K562 (cell line): Measurements from ENCODE around the gene DPP3. TPM values are rescaled to one million over a fixed set of nuclear protein-coding genes. Genes with fewer than 3 reads are reported as not detected.

Source experiments
- ATAC-seq: fragments of 200-7000 bp; cut with Tn5 transposase; 3 replicates; pipeline ENCODE4 v1.9.1; 2020; ENCODE audit warnings: moderate library complexity
- BruUV-seq: library from RNA; stranded (reverse); fragments of 400-500 nt; replicated peaks from 2 replicates; lab custom pipeline; 2021; lab: Mats Ljungman, UMichigan
- CTCF ChIA-PET: fragments of 300-600 bp; formaldehyde crosslinking; extraction: SDS; loops from one replicate; lab custom pipeline; 2021; ENCODE audit warnings: low intra/inter-chr PET ratio; lab: Yijun Ruan, JAX
- POLR2A ChIA-PET: fragments of 300-600, 350-650 bp; sonication (Branson Sonifier 250); formaldehyde crosslinking; extraction: SDS; loops from one replicate; lab custom pipeline; 2021; ENCODE audit warnings: antibody characterized with exemption, inconsistent platforms; lab: Yijun Ruan, JAX
- DNase-seq, 4 experiments: peaks; one replicate each; pipeline versions ENCODE4 v3.0.0 to v3.0.0-alpha.2; 2011 to 2018; ENCODE audit warnings: low spot score in 3 of 4, mixed read lengths in 3 of 4; ENCODE audit errors: extremely low read depth in 1 of 4
- FAIRE-seq: peaks from 2 replicates; lab custom pipeline; 2011; peaks lifted over from hg19 to GRCh38; lab: Jason Lieb, UNC
- H2AFZ ChIP-seq: 2 replicates; pipeline ENCODE4 v1.6.0; 2011; ENCODE audit warnings: low read depth, low read length, control low read depth, inconsistent platforms
- H3K27ac ChIP-seq: fragments of 200-600 bp; 3 replicates; pipeline ENCODE4 v1.8.0; 2011; ENCODE audit warnings: low read depth, mild to moderate bottlenecking, control low read depth, inconsistent platforms, low read length, moderate library complexity, mixed read lengths; ENCODE audit errors: extremely low read depth
- H3K27me3 ChIP-seq, 2 experiments: fragments of 300-600 bp in 1 of 2; 2 replicates in 1 of 2; 3 replicates in 1 of 2; pipeline versions ENCODE4 v1.6.0 to v1.8.0; 2011; ENCODE audit warnings: inconsistent platforms in 2 of 2, low read length in 2 of 2, mild to moderate bottlenecking in 1 of 2, mixed read lengths in 1 of 2, moderate library complexity in 1 of 2; ENCODE audit not compliant: control insufficient read depth in 2 of 2, insufficient read depth in 2 of 2
- H3K36me3 ChIP-seq: fragments of 300-600 bp; 3 replicates; pipeline ENCODE4 v1.8.0; 2011; ENCODE audit warnings: mild to moderate bottlenecking, low read length, inconsistent platforms; ENCODE audit not compliant: control insufficient read depth, insufficient read depth
- H3K4me1 ChIP-seq, 2 experiments: fragments of 200-600 bp in 1 of 2; replicated peaks in 1 of 2; 2 replicates in 1 of 2; 3 replicates in 1 of 2; pipeline versions ENCODE4 v1.5.1 to v1.8.0; 2011; ENCODE audit warnings: inconsistent platforms in 2 of 2, low read length in 2 of 2, mild to moderate bottlenecking in 1 of 2, mixed read lengths in 1 of 2, moderate library complexity in 1 of 2; ENCODE audit not compliant: control insufficient read depth in 2 of 2, insufficient read depth in 2 of 2
- H3K4me2 ChIP-seq: 2 replicates; pipeline ENCODE4 v1.6.1; 2011; ENCODE audit warnings: low read length, control low read depth, inconsistent platforms, mixed read lengths; ENCODE audit not compliant: insufficient read depth
- H3K4me3 ChIP-seq: fragments of 200-600 bp; sonication (generic), shearing (Covaris generic); 2 replicates; pipeline ENCODE4 v1.5.1; 2016; ENCODE audit warnings: control low read depth, inconsistent platforms
- H3K79me2 ChIP-seq: fragments of 200-600 bp; 3 replicates; pipeline ENCODE4 v1.8.0; 2011; ENCODE audit warnings: low read length, inconsistent platforms; ENCODE audit not compliant: control insufficient read depth, insufficient read depth
- H3K9ac ChIP-seq, 2 experiments: 2 replicates each; pipeline versions ENCODE4 v1.6.0 to v1.6.1; 2011; ENCODE audit warnings: low read depth in 2 of 2, low read length in 2 of 2, control low read depth in 1 of 2, inconsistent platforms in 1 of 2, mild to moderate bottlenecking in 1 of 2, mixed read lengths in 1 of 2; ENCODE audit not compliant: insufficient read depth in 1 of 2
- H3K9me1 ChIP-seq: one replicate; pipeline ENCODE4 v1.6.0; 2011; ENCODE audit warnings: inconsistent platforms, mild to moderate bottlenecking, low read length, moderate library complexity; ENCODE audit not compliant: control insufficient read depth, insufficient read depth
- H3K9me3 ChIP-seq: replicated peaks from 2 replicates; pipeline ENCODE4 v1.5.1; 2011; ENCODE audit warnings: low read depth, low read length, inconsistent platforms; ENCODE audit not compliant: control insufficient read depth, insufficient read depth
- H4K20me1 ChIP-seq: replicated peaks from 2 replicates; pipeline ENCODE4 v1.6.1; 2011; ENCODE audit warnings: low read length, inconsistent platforms, mixed read lengths; ENCODE audit not compliant: control insufficient read depth, insufficient read depth
- ADNP ChIP-seq: fragments of 200-800 bp; sonication (Bioruptor generic); IDR thresholded peaks from 2 replicates; pipeline ENCODE4 v1.6.1; 2016; ENCODE audit warnings: missing genetic modification characterization, missing compliant biosample characterization
- BCOR ChIP-seq: fragments of 450-650 bp; IDR thresholded peaks from 2 replicates; pipeline ENCODE4 v1.6.1; 2016
- BDP1 ChIP-seq: IDR thresholded peaks from 3 replicates; pipeline ENCODE4 v1.6.1; 2011; ENCODE audit not compliant: insufficient read length, insufficient read depth
- CBX1 ChIP-seq: sonication (generic); IDR thresholded peaks from 2 replicates; pipeline ENCODE4 v1.6.1; 2016; ENCODE audit warnings: antibody characterized with exemption, low read depth, mild to moderate bottlenecking
- CTCF ChIP-seq, 3 experiments: IDR thresholded peaks in 2 of 3; conservative IDR thresholded peaks in 1 of 3; 2 replicates each; pipeline ENCODE4 v1.5.1; 2011 to 2012; ENCODE audit warnings: low read length in 3 of 3, mild to moderate bottlenecking in 3 of 3, control low read depth in 2 of 3, improper control_type of control experiment in 1 of 3, inconsistent platforms in 1 of 3, low read depth in 1 of 3, mixed read lengths in 1 of 3, moderate library complexity in 1 of 3; ENCODE audit not compliant: insufficient read depth in 2 of 3
- HDAC2 ChIP-seq: fragments of 450-650 bp; IDR thresholded peaks from 2 replicates; pipeline ENCODE4 v1.6.1; 2016; ENCODE audit warnings: mild to moderate bottlenecking
- KDM1A ChIP-seq, 2 experiments: fragments of 450-650 bp; IDR thresholded peaks; 2 replicates each; pipeline ENCODE4 v1.6.1; 2016; ENCODE audit warnings: mild to moderate bottlenecking in 2 of 2
- POLR2G ChIP-seq: fragments of 200-400 bp; formaldehyde crosslinking; IDR thresholded peaks from 2 replicates; pipeline ENCODE4 v1.6.1; 2017; ENCODE audit warnings: low read depth, mild to moderate bottlenecking, antibody characterized with exemption, low read length, moderate library complexity
- RBM25 ChIP-seq: fragments of 200-400 bp; formaldehyde crosslinking; IDR thresholded peaks from 2 replicates; pipeline ENCODE4 v1.6.1; 2018; ENCODE audit warnings: low read length, low read depth, moderate library complexity; ENCODE audit not compliant: severe bottlenecking
- SRSF9 ChIP-seq: fragments of 200-400 bp; formaldehyde crosslinking; IDR thresholded peaks from 2 replicates; pipeline ENCODE4 v1.6.1; 2017; ENCODE audit warnings: low read depth, low read length, borderline replicate concordance
- TEAD4 ChIP-seq, 2 experiments: sonication (generic) in 1 of 2; formaldehyde crosslinking in 1 of 2; IDR thresholded peaks; 2 replicates each; pipeline versions ENCODE4 v1.6.1 to v1.8.0; 2012 to 2022; ENCODE audit warnings: borderline replicate concordance in 1 of 2, inconsistent platforms in 1 of 2, low read length in 1 of 2, mild to moderate bottlenecking in 1 of 2, missing genetic modification reagents in 1 of 2
- ZBTB33 ChIP-seq: sonication (generic); formaldehyde crosslinking; IDR thresholded peaks from 2 replicates; pipeline ENCODE4 v1.8.1; 2023; ENCODE audit warnings: mild to moderate bottlenecking, missing genetic modification reagents
- ZBTB43 ChIP-seq: sonication (generic); formaldehyde crosslinking; IDR thresholded peaks from 2 replicates; pipeline ENCODE4 v1.8.0; 2023; ENCODE audit warnings: mild to moderate bottlenecking, missing genetic modification reagents
- WGBS: fragments of 100-300 bp; shearing (Covaris generic); methylation state at CpG from one replicate; pipeline ENCODE4 v1.1.6; 2016; ENCODE audit warnings: low coverage, mixed read lengths; ENCODE audit not compliant: insufficient coverage; ENCODE audit errors: missing lambda C conversion rate; 5-methylcytosine and 5-hydroxymethylcytosine counted together
- in situ Hi-C: fragments of 300-500 bp; cut with MboI; formaldehyde crosslinking; loops from 4 replicates; pipeline ENCODE4 v1.15.0; 2018; ENCODE audit warnings: inconsistent platforms, mixed read lengths
- intact Hi-C: fragments of 100-400 bp; cut with micrococcal nuclease; formaldehyde crosslinking; loops from 2 replicates; pipeline ENCODE4 v1.14.2; 2022
- polyA plus RNA-seq, 8 experiments: library from polyadenylated mRNA; depleted of rRNA in 4 of 8; stranded (reverse) in 5 of 8; unstranded in 3 of 8; fragments of >200 nt; fragmentation: Nextera tagmentation in 2 of 8; fragmentation: Illumina TruSeq in 1 of 8; extraction: Ambion mirVana in 2 of 8; extraction: Trizol in 1 of 8; gene quantifications; 2 replicates each; pipeline versions ENCODE4 v1.2.1 to v1.2.3, GENCODE V29; 2011 to 2014; ENCODE audit warnings: inconsistent platforms in 1 of 8, missing spikeins in 1 of 8
- total RNA-seq, 7 experiments: library from RNA; depleted of rRNA in 6 of 7; stranded (reverse); fragments of >200 nt in 6 of 7; fragmentation: Illumina TruSeq in 2 of 7; extraction: Trizol in 2 of 7; gene quantifications; 2 replicates each; pipeline versions ENCODE4 v1.2.1 to v1.2.3, GENCODE V29; 2011 to 2021; ENCODE audit warnings: low replicate concordance in 1 of 7

DPP3 gene
- total and polyA plus RNA-seq, 9 of the 15 experiments (the other 6 are each of a cell fraction or from before 2014, with no cell fraction given) = 3.7 to 69.2 (median 43.3) TPM

GRCh38 chr11:66494458-66494857, 14.2 kb downstream of the DPP3 start:
- POLR2A ChIA-PET = interaction anchor here (0.7 kb wide), 1 partner anchor 105 kb away, joined by 3 read pairs; no protein-coding TSS in a partner anchor
- WGBS = 81% methylated on average over 7 of the region's 7 CpGs

GRCh38 chr11:66494935-66495334, 14.7 kb downstream of the DPP3 start:
- WGBS = 69% methylated on average over 7 of the region's 14 CpGs
- no peaks in the 10 kb centered on the region for H3K27me3 ChIP-seq
- H3K4me2 ChIP-seq = no peak overlapping the region
- in situ Hi-C loops (no loop called here), intact Hi-C loops (no loop called here)
- H3K9ac ChIP-seq = peak overlapping the region in 1 of 2 experiments; percentile 20; a peak in 1 of 4 replicates
- CTCF ChIA-PET = no interaction called here
- no peak overlapping the region for H3K27ac ChIP-seq
- peaks cover 46% of the 10 kb centered on the region; the same call in 2 of the 3 replicates for H3K36me3 ChIP-seq
- H3K9me1 ChIP-seq = no peaks in the 10 kb centered on the region
- POLR2A ChIA-PET = interaction anchor here (0.7 kb wide), 1 partner anchor 105 kb away, joined by 3 read pairs; no protein-coding TSS in a partner anchor
- FAIRE-seq = no peak
- H4K20me1 ChIP-seq = 0 out of 2 replicates have a peak, but pooled peaks cover 2% of the 10 kb centered on the region
- no peaks in the 10 kb centered on the region for H3K9me3 ChIP-seq
- no peaks in the 10 kb centered on the region for H3K79me2 ChIP-seq
- peaks cover 0 to 30% of the 10 kb centered on the region in 2 experiments; a peak in 3 of 5 replicates for H3K4me1 ChIP-seq
- H3K4me3 ChIP-seq = no peak overlapping the region
- no peak for DNase-seq
- no TSS peak for BruUV-seq
- peak; percentile 29; the same call in 2 of the 3 replicates for ATAC-seq
- no peak overlapping the region for H2AFZ ChIP-seq
- TF ChIP-seq ZBTB33 (CRISPR knock-in tag) (0 out of 2 replicates have a peak, but pooled peaks have one; percentile 24), CTCF (IDR thresholded peaks at IDR 0.05 in 2 of 3, conservative IDR thresholded peaks at IDR 0.05 in 1 of 3; ENCODE audit: insufficient read depth in 2 of 3, low read depth in 1 of 3, low read length in 3 of 3) (peak in 2 of 3 experiments; percentile 6 to 43; a peak in 2 of 6 replicates), ZBTB43 (no peak), POLR2G (0 out of 2 replicates have a peak, but pooled peaks have one; percentile 27)

More at GRCh38 chr11:66494458-66494857, 14.2 kb downstream of the DPP3 start:
- in situ Hi-C loops = no loop called here
- intact Hi-C loops = no loop called here
- Histone ChIP-seq H3K9me3 (no peaks in the 10 kb centered on the region), H3K9me1 (no peaks in the 10 kb centered on the region), H3K36me3 (peaks cover 50% of the 10 kb centered on the region; the same call in 2 of the 3 replicates), H3K9ac (peak overlapping the region in 1 of 2 experiments; percentile 45; a peak in 1 of 4 replicates), H3K27ac (no peak overlapping the region), H4K20me1 (0 out of 2 replicates have a peak, but pooled peaks cover 2% of the 10 kb centered on the region), H3K4me1 (peaks cover 0 to 30% of the 10 kb centered on the region in 2 experiments; a peak in 3 of 5 replicates), H3K4me3 (no peak overlapping the region), H2AFZ (no peak overlapping the region), H3K4me2 (no peak overlapping the region), H3K27me3 (no peaks in the 10 kb centered on the region), H3K79me2 (no peaks in the 10 kb centered on the region)
- FAIRE-seq (no peak), ATAC-seq (no peak), DNase-seq (no peak)
- CTCF ChIA-PET = no interaction called here
- no TSS peak for BruUV-seq
- TF ChIP-seq RBM25 = peak; percentile 66
- 0 out of 2 replicates have a peak, but pooled peaks have one; percentile 29 for TF ChIP-seq HDAC2
- no peak for TF ChIP-seq TEAD4 (IDR thresholded peaks at IDR 0.05; ENCODE audit: low read length)
- no peak for TF ChIP-seq TEAD4 (CRISPR knock-in tag; IDR thresholded peaks at IDR 0.05; ENCODE audit: borderline replicate concordance)
- TF ChIP-seq BCOR = peak; percentile 78
- peak in 1 of 2 experiments; percentile 51; a peak in 1 of 4 replicates for TF ChIP-seq KDM1A (IDR thresholded peaks at IDR 0.05)
- TF ChIP-seq ADNP (tag) = peak; percentile 51; the same call in 1 of the 2 replicates
- no peak for TF ChIP-seq BDP1
- no peak for TF ChIP-seq SRSF9
- TF ChIP-seq CBX1 = peak; percentile 36; the same call in 1 of the 2 replicates
